GM18909 (cell line): Measurements from ENCODE around the gene TNFAIP8.
A peak's percentile ranks its signal among the peaks of the same experiment; 100 is the strongest.

Experiments used
- ATAC-seq: cut with Tn5 transposase; IDR thresholded peaks from one replicate; pipeline ENCODE4 v1.9.1; 2021; ENCODE audit warnings: mild to moderate bottlenecking; ENCODE audit not compliant: unreplicated experiment, poor library complexity

The TNFAIP8 gene

DNA sequence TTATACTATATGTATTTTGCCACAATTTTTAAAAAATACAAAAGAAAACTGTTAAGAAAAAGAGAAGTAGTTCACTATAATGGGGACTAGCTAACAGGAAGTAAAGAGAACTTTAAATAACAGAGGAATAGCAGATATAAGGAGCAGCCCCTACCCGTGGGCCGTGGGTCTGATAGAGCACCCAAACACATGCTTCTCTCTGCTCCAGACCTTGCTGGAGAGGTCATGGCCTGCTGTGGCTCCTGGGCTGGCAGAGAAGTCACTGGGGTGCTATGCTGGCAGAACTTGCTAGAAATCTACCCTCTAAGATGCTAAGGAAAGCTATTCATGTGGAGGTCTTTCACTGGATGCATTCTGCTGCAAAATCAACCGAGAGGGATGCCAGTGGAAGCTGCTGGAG is 10.0 kb upstream of the TNFAIP8 start:
- ATAC-seq = no peak

DNA sequence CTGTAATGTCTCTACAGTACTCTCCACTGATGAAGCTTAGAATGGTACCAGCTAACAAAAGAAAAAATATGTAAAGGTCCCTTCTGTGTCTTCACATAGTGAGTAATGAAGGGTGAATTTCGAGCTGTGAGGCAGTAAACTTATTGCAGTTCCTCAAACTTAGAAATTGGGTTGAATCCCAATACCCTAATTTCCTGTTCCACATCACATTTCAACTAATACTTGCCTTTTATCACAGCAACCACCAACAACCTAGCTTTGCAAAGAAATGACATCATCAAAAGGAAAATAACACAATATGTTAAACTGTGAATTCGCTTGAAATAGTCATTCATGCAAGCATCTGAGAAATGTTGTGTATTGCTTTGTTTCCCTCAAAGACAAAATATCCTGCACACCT is 9.4 kb upstream of the TNFAIP8 start:
- no peak for ATAC-seq

DNA sequence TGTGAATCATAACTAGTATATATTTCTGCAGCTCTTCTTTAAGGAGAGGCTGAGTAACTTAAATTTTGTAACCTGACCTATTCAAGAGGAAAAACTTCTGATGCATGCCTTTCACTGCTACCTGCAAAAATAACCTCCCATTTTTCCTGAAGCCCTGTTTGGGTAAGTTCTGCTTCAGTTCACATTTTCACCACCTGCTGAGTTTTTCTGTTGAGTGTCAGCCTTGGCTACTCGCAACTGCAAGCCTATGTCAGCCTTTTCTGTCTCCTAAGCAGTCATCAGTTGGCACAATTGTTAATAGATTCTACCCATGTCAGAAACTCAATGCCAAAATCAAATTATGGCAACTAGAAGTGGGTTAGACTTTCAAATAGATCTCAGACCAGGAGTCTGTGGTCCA is 8.2 kb upstream of the TNFAIP8 start:
- ATAC-seq = no peak

DNA sequence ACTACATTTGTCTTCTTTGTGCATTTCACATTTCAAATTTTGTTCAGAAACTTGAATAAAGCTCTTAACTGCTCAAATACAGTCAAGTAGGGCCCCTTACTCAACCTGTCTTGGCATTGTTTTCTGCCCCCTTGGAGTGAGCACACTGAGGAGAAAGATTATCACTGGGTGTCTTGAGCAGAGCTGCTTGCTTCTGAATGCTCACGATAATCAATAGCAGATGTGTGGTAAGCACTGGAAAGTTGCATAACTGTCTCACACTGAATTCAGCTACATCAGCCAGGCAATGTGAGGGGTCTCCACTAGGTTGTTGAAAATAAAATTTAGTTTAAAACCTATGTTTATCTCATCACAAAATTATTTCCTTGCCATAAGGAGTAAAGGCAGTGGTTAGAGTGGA is 7.8 kb upstream of the TNFAIP8 start:
- no peak for ATAC-seq

DNA sequence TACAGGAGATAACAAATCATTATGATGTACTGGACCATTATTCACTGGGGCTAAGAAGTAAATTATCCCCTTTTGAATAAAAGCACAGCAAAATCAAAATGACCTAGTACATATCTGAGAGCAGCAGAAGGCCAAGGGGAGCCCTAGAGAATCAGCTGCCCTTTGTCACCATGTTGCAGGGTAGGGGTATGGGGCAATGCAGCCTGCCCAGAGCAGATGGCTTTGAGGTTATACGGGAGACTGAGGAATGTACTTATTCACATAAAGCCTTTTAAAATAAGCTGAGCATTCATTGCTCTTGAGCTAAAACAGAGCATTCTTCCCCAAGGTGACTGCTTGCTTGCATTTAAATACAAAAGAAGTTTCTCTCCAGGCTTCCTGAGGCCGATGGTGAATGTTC is 2.6 kb upstream of the TNFAIP8 start:
- no peak for ATAC-seq

DNA sequence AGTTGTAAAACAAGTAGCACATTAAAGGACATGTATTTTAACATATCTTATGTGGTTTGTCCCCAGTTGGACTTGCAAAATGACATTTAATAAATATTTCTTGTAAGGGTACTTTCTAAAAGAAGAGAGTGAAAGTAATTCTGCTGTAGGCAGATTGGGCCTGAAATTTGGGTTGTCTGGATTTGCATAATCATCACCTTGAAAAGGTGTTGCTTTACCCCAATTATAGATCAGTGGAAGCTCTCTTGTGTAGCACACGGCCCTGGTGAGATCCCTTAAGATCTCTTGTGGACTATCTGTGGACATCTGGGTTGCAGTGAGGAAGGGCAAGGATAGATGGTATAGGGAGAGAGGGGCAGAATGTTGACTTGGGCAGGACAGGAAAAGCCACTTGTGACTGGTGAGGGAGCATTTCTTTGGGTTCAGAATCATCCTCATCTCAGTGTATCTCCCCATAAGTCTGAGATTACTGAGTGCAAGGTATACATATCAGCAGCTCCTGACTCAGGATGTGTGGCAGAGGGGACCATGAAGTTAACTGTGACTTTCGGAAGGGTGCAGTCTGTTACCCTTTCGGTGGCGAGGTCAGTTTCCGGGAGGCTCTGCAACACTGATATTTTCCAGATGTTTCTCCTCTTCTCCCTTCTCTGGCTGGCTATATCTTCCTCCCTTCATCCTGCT is 2.0 kb upstream of the TNFAIP8 start:
- peak; percentile 75 for ATAC-seq

DNA sequence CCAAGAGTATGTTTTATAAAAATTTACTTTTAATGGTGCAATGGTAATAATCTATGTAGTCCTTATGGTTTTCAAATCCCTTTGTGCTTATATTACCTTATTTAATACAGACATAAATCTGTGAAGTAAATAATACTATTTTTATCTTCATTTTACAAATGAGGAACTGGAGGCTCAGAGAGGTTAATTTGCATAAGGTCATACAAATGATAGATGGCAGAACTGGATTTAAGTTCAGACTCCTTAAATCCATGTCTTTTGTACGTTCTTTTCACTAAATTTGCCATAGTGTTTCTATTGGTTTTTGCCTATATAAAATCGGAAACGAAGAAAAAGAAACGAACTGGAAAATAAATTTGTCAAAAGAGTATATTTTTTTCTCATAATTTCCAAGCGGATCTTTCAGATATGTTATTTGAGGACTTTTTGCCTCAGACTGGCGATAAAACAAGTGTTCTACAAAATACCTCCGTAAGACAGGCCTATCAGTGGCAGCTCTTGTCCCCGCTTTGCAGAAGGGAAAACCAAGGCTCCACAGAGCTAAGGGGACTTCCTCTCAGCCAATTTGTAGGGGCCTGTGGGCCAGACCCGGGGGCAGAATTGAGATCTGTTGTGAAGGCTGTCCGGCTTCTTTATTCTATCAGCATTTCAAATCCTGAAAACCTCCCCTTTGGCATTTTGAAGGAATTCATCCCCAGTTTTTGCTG is 1.1 kb upstream of the TNFAIP8 start:
- no peak for ATAC-seq

DNA sequence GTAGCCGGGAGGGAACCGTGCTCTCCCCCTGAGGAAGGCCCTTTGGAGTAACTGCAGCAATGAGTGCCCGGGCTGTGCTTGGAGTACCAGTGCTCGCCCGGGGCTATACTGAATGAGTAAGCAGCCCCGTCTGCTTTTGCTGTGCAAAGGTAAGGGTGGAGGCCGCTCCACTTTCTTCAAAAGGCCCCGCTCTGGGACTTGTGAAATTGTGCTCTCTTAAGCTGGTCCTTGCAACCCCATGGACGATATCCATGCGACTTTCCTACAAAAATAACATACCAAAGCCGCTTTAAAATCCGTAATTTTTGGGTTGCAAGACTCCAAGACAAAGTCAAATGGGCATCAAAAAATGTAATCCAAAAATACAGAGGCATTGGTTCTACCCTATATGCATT is 578 bp upstream of the TNFAIP8 start:
- ATAC-seq = peak; percentile 22

DNA sequence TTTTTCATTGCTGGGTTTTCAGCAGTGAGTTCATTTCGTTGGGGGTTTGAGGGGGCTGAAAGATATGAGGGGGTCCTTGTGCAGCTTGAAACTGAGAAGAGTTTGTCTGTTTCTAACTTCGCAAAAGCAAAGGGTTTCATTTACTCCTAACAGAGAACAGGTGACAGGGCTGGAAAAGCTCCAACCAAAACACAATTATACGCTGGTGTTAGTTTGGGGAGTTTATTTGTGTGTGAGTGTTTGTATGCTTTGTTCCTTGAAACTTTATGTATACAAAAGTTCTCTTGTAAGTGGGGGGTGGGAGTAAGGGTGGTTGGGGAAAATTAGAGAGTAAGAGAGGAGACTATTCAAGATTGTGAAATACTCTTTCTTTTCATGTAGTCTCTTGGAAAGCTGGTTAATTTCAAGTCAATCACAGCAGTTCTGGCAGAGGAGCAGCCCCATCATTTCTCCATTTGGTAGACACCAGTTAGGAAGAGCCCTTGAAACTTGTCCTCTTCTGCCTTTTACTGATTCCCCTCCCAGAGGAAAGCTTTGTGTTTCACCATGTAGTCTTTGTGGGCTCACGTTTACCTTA is 881 bp downstream of the TNFAIP8 start:
- ATAC-seq = no peak

DNA sequence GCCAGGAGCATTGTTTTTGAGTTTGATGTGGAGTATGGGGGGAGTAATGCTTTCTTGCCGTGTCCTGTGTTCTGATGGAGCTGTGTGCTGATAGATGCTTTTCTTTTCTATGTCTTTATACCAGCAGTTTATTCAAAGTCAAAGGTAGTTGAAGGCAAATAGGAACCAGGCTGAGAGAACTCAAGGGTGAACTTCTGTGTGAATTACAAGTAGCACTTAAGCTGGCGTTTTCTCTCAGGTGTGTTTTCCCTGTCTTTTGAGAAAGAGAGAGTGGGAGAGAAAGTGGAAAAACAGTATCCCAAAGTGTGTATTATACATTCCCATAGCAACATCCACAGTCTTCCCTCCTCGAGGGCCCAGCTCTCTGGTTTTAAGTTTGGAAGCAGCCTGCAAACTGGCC is 1.5 kb downstream of the TNFAIP8 start:
- no peak for ATAC-seq

DNA sequence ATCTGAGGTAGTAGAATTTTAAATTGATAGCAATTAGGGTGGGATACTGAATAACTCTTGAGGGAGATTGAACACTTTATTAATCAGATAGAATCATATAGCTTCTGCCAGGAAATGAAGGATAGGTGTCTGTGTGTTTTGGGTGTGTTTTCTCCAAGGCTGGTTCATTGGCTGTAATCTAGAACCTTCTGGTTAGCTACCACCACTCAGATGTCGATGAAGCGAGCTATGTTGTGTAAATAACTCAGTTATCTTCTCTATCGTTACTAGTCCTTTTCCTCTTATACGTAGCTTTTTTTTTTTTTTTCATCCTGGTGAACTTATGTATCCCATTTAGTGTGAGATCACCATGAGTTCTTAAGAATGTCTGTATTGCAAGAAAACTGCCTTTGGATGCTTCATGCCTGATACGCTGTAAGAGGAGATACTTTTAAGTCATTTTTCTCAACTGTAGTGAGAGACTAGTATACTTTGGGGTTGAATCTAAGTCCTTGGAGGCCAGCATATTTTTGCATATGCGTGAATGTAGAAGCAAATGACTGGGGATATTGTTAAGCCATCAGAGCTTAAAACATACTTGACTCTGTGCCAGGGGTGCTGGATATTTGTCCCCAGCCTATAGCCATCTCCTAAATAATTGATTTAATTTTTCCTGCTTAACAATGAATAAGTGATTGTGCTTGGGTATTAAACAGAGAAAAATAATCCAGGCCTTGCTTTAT is 2.1 kb downstream of the TNFAIP8 start:
- ATAC-seq = no peak

DNA sequence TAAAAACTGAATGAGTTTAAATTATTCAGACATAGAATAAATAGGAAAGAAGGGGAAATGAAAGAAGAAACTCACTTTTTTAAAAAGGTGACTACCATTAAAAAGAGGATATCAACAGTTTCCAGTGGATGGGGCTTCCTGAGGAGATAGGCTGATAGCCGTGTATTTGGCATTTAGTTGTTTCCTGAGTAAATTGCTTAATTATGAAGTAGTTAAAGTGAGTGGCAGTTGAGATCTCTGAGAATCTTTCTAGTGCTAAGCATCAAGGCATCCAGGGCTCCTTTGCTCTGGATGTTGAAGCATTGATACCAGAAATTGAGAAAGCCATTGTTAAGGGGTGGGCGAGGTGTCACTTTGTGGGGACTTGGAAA is 2.7 kb downstream of the TNFAIP8 start:
- no peak for ATAC-seq

DNA sequence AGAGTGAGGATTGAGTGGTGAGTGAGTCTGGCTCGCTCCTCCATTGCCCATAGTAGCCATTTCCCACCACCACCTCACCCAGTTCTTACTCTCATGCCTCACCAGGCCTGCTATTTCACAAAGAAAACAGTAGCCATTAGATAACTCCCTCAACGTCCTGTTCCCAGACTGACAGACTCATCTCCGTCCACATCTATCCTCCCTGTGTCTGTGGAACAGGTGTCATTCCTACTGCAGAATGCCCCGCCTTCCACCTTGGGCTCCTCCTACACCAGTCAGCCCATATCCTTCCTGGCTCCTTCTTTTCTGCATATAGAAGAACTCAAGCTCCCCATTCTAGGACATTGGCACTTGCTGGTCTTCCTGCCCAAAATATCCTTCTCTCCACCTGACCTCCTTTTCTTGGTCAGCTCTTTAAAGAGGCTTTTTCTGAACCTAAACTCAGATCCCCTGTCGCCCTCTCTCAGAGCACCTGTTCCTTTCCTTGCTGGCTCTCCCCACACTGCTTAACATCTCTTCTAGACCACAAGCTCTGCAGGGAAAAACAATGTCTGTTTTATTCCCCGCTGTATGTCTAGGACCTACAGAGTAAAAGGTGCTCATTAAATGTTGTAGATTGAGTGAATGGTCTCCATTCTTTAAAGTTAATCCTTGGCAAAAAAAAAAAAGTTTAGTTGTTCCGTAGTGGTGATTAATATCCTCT is 3.2 kb downstream of the TNFAIP8 start:
- no peak for ATAC-seq

DNA sequence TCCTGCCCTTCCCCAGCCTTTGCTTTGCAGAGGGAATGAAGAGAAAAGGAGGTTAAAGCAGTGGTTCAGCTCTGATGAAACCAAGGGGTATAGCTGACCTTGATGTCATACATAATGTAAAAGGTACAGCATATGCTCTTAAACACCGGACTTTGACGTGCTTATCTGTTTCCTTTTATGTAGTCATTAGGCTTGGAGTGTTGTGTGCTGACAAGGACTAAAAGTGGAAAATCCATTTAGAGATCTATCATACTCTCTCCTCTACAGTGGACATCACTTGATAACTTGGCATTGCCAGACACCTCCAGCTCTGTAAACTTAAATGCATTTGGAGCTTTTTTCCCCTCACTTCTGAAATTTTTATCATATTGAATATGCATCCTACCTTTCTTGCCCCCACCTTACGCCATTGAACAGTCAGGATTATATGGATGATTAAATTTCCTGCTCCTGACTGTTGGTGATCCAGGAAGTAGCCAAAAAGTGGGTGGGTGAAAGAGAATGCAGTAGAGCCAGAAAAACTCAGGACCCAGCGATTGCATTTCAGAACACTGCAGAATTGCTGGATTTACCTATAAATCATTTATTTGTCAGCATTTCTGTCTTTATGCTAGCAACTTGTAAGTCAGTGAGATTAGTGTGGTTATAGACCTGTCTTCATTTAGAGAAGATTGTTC is 4.1 kb downstream of the TNFAIP8 start:
- ATAC-seq = no peak

DNA sequence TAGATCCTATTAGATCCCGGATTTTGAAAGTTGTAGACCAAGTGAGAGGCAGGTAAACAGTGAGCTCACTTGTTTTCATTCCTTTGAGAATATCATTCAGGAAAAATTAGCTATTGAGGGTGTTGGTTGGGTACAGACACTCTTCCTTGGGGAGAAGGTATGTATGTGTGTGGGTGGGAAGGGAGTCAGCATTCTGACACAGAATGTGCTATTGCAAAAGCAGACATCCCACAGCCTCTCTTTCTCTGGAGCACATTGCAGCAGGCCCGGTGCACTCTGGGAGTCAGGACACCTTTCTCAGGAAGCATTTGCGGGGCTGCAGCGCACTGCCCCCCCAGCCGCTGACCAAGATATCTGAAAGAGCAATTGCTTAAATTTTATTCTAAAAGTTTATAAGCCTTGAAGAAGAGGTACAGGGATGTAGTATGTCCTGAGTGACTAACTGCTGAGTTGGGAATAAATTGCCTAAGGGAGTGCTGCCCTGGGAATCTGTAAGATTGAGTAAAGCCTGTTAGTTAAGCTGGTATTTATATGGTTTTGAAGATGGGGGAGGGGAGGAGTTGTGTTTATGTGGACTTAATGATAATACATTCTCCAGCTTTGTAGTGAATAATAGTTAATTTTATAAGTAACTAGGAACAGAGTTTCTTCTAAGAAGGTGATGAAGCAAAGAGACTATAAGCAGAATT is 5.2 kb downstream of the TNFAIP8 start:
- ATAC-seq = no peak

DNA sequence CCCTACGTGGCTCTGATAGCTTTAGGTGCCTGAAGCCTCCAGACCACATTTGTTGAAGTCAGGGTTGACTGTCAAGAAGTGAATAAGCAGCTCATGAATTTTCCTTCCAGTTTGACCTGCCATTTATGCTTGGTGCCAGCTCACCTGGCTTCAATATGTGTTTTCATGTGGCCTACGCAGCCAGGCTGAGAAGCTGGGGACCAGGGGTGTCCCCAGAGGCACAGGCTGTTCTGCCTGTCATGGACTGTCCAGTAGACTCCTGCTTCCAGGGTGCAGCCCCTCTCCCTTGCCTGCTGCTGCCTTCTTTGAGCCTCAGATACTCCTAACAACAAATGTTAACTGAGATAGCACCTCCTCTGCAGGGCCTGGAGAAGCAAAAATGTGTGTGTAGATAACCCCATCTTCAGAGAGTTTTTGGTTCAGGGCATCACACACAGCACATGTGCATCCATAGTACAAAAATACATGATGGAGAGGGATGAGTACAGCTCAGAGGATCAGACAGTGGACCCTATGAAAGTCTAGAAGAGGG is 5.8 kb downstream of the TNFAIP8 start:
- ATAC-seq = no peak

DNA sequence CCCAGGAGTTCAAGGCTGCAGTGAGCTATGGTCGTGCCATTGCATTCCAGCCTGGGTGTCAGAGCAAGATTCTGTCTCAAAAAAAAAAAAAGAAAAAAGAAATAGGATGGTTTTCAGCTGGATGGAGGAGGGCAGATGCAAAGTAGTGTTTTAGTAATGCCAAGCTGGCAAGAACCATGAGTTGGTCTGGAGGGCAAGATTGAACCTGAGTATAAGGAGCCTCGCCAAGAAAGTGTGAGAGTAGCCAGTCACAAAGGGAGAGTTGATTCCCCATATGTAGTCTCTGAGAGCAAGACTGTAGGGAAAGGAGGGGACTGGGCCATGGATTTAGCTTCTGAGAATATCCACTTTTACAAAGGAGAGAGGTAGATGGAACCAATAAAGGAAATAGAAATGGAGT is 6.9 kb downstream of the TNFAIP8 start:
- no peak for ATAC-seq

DNA sequence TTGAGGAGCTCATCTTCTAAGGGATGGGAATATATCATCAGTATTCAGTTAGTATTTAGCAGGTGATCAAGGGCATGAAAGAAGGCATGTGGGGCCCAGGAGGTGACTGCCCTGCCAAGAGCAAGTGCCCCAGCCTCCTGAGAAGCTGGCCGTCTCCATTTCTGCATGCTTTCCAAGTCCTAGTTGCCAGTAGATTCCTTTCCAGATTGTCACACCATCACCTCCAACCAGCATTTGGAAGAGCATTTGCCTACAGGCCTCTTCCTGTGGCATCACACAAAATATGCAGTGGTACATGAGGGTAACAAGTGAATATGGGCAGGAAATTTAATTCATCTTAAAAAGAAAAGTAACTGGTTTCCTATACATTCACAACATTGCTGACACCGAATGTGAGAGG is 7.5 kb downstream of the TNFAIP8 start:
- ATAC-seq = no peak

DNA sequence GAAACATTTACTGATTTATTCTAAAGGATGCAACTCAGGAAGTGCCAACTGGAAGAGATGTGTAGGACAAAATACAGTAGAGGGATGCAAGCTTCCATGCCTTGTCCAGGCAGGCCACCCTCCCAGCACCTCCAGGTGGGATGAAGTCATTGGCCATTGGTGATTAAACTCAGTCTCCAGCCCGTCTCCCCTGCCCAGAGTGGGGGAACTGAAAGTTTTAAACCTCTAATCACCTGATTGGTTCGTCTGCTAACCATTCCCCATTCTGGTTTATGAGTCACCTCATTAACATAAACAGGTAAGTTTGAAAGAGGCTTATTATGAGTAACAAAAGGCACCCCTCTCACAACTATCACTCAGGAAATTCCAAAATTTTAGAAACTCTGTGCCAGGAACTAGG is 8.1 kb downstream of the TNFAIP8 start:
- peak; percentile 34 for ATAC-seq
